Measurements from ENCODE around the gene EME2. TPM values are rescaled to one million over a fixed set of nuclear protein-coding genes. Genes with fewer than 3 reads are reported as not detected.

EME2 gene
- total and polyA plus RNA-seq, 2 of the 13 experiments (the other 11 are each of a cell fraction or from before 2014, with no cell fraction given), result 4.4 to 7.6 TPM

DNA sequence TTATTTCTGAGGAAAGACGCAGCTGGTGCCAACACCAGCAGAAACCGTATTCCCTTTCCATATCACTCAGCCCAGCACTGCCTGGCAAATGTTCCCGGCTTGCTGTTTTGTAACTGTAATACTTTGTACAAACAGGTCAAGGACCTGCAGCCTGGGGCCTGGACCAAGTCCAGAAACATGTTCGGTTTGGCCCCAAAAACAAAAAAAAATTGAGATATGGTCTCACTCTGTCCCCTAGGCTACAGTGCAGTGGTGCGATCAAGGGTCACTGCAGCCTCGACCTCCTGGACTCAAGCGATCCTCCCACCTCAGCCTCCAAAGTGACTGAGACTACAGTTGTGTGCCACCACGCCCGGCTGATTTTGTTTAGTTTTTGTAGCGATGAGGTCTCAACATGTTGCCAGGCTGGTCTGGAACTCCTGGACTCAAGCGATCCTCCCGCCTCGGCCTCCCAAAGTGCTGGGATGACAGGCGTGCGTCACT is 52.8 kb downstream of the EME2 start (continued):
- TF ChIP-seq, protein P1, sequence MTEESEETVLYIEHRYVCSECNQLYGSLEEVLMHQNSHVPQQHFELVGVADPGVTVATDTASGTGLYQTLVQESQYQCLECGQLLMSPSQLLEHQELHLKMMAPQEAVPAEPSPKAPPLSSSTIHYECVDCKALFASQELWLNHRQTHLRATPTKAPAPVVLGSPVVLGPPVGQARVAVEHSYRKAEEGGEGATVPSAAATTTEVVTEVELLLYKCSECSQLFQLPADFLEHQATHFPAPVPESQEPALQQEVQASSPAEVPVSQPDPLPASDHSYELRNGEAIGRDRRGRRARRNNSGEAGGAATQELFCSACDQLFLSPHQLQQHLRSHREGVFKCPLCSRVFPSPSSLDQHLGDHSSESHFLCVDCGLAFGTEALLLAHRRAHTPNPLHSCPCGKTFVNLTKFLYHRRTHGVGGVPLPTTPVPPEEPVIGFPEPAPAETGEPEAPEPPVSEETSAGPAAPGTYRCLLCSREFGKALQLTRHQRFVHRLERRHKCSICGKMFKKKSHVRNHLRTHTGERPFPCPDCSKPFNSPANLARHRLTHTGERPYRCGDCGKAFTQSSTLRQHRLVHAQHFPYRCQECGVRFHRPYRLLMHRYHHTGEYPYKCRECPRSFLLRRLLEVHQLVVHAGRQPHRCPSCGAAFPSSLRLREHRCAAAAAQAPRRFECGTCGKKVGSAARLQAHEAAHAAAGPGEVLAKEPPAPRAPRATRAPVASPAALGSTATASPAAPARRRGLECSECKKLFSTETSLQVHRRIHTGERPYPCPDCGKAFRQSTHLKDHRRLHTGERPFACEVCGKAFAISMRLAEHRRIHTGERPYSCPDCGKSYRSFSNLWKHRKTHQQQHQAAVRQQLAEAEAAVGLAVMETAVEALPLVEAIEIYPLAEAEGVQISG (CRISPR knock-in tag; IDR thresholded peaks at IDR 0.05), result peak; percentile 54
- TF ChIP-seq LCORL (IDR thresholded peaks at IDR 0.05) (peak; percentile 34; the same call in 1 of the 2 replicates), LCORL (CRISPR knock-in tag; IDR thresholded peaks at IDR 0.05) (no peak; the same call in none of the 2 replicates), BORCS8-MEF2B (CRISPR knock-in tag; IDR thresholded peaks at IDR 0.05) (peak; percentile 45; the same call in 1 of the 2 replicates), ATRX (CRISPR knock-in tag; IDR thresholded peaks at IDR 0.05; ENCODE audit: borderline replicate concordance) (no peak), ZNF598 (CRISPR knock-in tag; IDR thresholded peaks at IDR 0.05; ENCODE audit: borderline replicate concordance) (0 out of 2 replicates have a peak, but pooled peaks have one; percentile 66), FOXA3 (CRISPR knock-in tag; IDR thresholded peaks at IDR 0.05) (peak; percentile 10; the same call in 1 of the 2 replicates), ZNF558 (CRISPR knock-in tag; IDR thresholded peaks at IDR 0.05; ENCODE audit: borderline replicate concordance) (peak; percentile 32; the same call in 1 of the 2 replicates), KLF11 (CRISPR knock-in tag; IDR thresholded peaks at IDR 0.05) (no peak), ZNF709 (CRISPR knock-in tag; IDR thresholded peaks at IDR 0.05) (peak; percentile 36; the same call in 1 of the 2 replicates), ATF7-NPFF (CRISPR knock-in tag; IDR thresholded peaks at IDR 0.05; ENCODE audit: low read depth) (no peak), ARNTL (CRISPR knock-in tag; IDR thresholded peaks at IDR 0.05) (0 out of 2 replicates have a peak, but pooled peaks have one; percentile 22), KAT7 (CRISPR knock-in tag; IDR thresholded peaks at IDR 0.05; ENCODE audit: borderline replicate concordance) (peak; percentile 79; the same call in 1 of the 2 replicates), MYC (CRISPR knock-in tag; IDR thresholded peaks at IDR 0.05; ENCODE audit: borderline replicate concordance) (peak; percentile 24; the same call in 1 of the 2 replicates), ZNF883 (CRISPR knock-in tag; IDR thresholded peaks at IDR 0.05; ENCODE audit: not compliant biosample characterization) (no peak)
- TF ChIP-seq, protein P2, sequence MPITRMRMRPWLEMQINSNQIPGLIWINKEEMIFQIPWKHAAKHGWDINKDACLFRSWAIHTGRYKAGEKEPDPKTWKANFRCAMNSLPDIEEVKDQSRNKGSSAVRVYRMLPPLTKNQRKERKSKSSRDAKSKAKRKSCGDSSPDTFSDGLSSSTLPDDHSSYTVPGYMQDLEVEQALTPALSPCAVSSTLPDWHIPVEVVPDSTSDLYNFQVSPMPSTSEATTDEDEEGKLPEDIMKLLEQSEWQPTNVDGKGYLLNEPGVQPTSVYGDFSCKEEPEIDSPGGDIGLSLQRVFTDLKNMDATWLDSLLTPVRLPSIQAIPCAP (CRISPR knock-in tag; IDR thresholded peaks at IDR 0.05; ENCODE audit: low read depth), result 0 out of 2 replicates have a peak, but pooled peaks have one; percentile 29
- TF ChIP-seq, protein P3, sequence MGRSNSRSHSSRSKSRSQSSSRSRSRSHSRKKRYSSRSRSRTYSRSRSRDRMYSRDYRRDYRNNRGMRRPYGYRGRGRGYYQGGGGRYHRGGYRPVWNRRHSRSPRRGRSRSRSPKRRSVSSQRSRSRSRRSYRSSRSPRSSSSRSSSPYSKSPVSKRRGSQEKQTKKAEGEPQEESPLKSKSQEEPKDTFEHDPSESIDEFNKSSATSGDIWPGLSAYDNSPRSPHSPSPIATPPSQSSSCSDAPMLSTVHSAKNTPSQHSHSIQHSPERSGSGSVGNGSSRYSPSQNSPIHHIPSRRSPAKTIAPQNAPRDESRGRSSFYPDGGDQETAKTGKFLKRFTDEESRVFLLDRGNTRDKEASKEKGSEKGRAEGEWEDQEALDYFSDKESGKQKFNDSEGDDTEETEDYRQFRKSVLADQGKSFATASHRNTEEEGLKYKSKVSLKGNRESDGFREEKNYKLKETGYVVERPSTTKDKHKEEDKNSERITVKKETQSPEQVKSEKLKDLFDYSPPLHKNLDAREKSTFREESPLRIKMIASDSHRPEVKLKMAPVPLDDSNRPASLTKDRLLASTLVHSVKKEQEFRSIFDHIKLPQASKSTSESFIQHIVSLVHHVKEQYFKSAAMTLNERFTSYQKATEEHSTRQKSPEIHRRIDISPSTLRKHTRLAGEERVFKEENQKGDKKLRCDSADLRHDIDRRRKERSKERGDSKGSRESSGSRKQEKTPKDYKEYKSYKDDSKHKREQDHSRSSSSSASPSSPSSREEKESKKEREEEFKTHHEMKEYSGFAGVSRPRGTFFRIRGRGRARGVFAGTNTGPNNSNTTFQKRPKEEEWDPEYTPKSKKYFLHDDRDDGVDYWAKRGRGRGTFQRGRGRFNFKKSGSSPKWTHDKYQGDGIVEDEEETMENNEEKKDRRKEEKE (IDR thresholded peaks at IDR 0.05), result no peak
- TF ChIP-seq, protein P4, sequence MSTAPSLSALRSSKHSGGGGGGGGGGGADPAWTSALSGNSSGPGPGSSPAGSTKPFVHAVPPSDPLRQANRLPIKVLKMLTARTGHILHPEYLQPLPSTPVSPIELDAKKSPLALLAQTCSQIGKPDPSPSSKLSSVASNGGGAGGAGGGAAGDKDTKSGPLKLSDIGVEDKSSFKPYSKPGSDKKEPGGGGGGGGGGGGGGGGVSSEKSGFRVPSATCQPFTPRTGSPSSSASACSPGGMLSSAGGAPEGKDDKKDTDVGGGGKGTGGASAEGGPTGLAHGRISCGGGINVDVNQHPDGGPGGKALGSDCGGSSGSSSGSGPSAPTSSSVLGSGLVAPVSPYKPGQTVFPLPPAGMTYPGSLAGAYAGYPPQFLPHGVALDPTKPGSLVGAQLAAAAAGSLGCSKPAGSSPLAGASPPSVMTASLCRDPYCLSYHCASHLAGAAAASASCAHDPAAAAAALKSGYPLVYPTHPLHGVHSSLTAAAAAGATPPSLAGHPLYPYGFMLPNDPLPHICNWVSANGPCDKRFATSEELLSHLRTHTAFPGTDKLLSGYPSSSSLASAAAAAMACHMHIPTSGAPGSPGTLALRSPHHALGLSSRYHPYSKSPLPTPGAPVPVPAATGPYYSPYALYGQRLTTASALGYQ (CRISPR knock-in tag; IDR thresholded peaks at IDR 0.05), result peak; percentile 41; the same call in 1 of the 2 replicates
- TF ChIP-seq, protein P5, sequence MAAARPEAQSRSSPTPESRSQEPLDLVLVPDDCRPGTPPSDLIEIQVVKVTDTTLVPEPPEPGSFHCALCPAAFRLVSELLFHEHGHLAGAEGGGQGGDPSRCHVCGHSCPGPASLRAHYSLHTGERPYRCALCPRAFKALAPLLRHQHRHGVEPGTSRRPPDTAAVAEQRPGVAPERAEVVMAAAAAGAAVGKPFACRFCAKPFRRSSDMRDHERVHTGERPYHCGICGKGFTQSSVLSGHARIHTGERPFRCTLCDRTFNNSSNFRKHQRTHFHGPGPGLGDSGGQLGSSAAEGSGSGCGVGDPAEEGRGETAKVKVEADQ (CRISPR knock-in tag; IDR thresholded peaks at IDR 0.05; ENCODE audit: borderline replicate concordance), result no peak

Measured in HepG2 (cell line).